ENCODE results near the gene AGBL1. TPM values are rescaled to one million over a fixed set of nuclear protein-coding genes. Genes with fewer than 3 reads are reported as not detected.

Gene AGBL1
- total RNA-seq, 2 donors from 2014 or later = not detected

DNA sequence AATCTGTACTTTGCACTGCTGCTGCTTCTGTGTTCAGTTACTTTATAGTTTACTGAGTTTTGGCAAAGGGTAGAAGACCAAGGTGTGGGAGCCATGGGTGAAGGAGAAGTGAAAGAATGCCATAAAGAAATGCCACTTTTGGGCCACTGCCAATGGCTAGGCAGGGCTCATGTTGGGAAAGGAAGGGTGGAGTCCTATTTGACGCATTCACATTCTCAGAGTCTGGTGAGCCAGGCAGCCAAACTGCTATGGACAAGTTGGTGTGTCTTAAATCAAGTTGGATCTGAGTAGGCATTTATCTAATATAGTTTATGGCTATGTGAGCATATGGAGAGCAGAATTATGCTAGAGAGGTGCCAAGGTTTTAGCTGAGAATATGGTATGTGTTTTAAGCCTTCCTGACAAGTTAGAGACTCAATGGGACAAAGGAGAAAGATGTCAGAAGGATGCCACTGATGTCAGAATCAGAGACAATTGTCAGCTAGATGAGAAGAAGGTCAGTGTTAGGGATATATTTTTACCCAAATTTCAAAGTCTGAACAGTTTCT lies 296.1 kb downstream of the AGBL1 start:
- Histone ChIP-seq H3K4me3 (no peak overlapping the region), H3K4me1 (no peaks in the 10 kb centered on the region), H3K9me3 (no peaks in the 10 kb centered on the region), H3K27ac (no peak overlapping the region), H3K27me3 (no peaks in the 10 kb centered on the region), H3K36me3 (no peaks in the 10 kb centered on the region)
- TF ChIP-seq, protein P1, sequence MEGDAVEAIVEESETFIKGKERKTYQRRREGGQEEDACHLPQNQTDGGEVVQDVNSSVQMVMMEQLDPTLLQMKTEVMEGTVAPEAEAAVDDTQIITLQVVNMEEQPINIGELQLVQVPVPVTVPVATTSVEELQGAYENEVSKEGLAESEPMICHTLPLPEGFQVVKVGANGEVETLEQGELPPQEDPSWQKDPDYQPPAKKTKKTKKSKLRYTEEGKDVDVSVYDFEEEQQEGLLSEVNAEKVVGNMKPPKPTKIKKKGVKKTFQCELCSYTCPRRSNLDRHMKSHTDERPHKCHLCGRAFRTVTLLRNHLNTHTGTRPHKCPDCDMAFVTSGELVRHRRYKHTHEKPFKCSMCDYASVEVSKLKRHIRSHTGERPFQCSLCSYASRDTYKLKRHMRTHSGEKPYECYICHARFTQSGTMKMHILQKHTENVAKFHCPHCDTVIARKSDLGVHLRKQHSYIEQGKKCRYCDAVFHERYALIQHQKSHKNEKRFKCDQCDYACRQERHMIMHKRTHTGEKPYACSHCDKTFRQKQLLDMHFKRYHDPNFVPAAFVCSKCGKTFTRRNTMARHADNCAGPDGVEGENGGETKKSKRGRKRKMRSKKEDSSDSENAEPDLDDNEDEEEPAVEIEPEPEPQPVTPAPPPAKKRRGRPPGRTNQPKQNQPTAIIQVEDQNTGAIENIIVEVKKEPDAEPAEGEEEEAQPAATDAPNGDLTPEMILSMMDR (IDR thresholded peaks at IDR 0.05) = no peak
- no peak for DNase-seq (ENCODE audit: low spot score)

DNA sequence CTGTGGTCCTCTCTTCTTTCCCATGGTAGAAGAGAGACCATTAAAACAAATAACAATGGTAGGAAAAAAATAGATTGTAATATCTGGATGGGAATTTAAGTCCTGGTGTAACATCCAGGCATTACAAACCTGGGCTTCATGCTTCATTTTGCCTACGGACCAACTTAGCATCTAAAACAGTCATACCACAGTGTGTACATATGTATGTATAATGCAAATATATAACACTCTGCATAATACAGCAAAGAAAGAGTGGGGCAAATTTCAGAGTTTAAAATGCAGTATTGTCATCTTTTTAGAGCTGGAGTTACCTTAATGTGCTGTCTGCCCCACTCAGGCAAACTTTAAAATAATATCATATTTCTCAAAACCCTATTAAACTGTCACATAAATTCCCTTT lies 298.2 kb downstream of the AGBL1 start:
- Histone ChIP-seq H3K36me3 (no peaks in the 10 kb centered on the region), H3K27me3 (no peaks in the 10 kb centered on the region), H3K4me3 (no peak overlapping the region), H3K9me3 (no peaks in the 10 kb centered on the region), H3K4me1 (no peaks in the 10 kb centered on the region), H3K27ac (no peak overlapping the region)
- TF ChIP-seq, protein P1 (IDR thresholded peaks at IDR 0.05) = no peak
- DNase-seq (ENCODE audit: low spot score) = no peak

DNA sequence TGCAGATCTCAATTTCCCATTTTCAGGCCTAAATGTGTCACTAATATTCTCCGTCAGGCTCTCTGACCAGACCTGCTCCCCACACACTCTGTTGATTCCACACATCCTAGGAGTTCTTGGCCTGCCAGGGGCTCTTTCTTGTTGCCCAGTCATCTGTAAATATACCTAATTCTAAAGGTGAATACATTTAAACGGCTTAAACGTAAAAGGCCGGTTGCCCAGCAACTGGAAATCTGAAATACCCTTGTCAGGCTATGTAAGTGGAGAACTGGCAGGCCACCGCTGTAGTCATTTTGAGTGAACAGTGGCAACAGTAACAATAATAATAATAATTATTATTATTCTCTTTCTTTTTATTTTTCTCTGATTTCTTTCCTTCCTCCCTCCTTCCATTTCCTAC lies 302.7 kb downstream of the AGBL1 start:
- Histone ChIP-seq H3K4me1 (no peaks in the 10 kb centered on the region), H3K27ac (no peak overlapping the region), H3K27me3 (no peaks in the 10 kb centered on the region), H3K4me3 (no peak overlapping the region), H3K36me3 (no peaks in the 10 kb centered on the region), H3K9me3 (no peaks in the 10 kb centered on the region)
- TF ChIP-seq, protein P1 (IDR thresholded peaks at IDR 0.05) = no peak
- DNase-seq (ENCODE audit: low spot score) = no peak

DNA sequence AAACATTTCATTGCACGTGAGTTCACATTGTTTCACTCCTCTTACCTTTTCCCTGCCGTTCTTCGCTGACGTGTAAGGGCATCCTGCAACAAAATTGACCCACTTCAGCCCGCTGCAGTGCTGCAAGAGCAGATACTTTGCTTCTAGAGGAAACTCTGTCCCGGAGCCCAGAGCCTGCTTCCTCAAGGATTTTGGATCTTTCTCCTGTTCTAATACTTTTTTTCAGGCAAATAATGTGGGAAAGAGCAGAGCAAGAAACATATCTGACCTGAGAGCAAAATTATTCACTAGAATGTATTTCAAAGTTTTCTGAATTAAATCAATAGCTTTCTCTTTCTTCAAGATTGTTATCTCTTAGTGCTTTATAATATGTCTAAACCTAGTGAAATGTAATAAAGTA lies 303.9 kb downstream of the AGBL1 start:
- DNase-seq (ENCODE audit: low spot score) = no peak
- TF ChIP-seq, protein P1 (IDR thresholded peaks at IDR 0.05) = no peak
- no peaks in the 10 kb centered on the region for H3K36me3 ChIP-seq

DNA sequence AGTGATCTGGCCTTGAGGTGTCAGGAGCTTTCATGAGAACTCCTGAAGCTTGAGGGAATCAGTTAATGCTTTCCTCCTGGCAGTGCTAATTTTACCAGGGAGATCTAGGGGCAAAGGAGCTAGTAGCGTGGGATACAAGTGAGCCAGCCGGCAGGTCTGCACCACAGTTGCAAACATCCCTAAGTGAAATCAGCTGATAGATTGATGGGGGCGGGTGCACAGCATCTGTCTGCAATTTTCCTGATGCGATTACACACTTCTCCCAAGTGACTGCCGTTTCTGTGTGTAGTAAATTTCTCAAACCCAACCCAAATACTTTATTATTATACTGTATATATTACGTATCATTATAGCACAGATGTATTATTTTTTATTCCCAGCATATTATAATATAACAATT lies 304.5 kb downstream of the AGBL1 start:
- Histone ChIP-seq H3K27ac (no peak overlapping the region), H3K4me1 (no peaks in the 10 kb centered on the region), H3K36me3 (no peaks in the 10 kb centered on the region), H3K4me3 (no peak overlapping the region), H3K27me3 (no peaks in the 10 kb centered on the region), H3K9me3 (no peaks in the 10 kb centered on the region)
- TF ChIP-seq, protein P1 (IDR thresholded peaks at IDR 0.05) = no peak
- no peak for DNase-seq (ENCODE audit: low spot score)

More for the DNA sequence above, 303.9 kb downstream of the AGBL1 start:
- H3K27me3 ChIP-seq = no peaks in the 10 kb centered on the region
- H3K4me3 ChIP-seq = no peak overlapping the region
- H3K4me1 ChIP-seq = no peaks in the 10 kb centered on the region
- H3K9me3 ChIP-seq = no peaks in the 10 kb centered on the region
- H3K27ac ChIP-seq = no peak overlapping the region

DNA sequence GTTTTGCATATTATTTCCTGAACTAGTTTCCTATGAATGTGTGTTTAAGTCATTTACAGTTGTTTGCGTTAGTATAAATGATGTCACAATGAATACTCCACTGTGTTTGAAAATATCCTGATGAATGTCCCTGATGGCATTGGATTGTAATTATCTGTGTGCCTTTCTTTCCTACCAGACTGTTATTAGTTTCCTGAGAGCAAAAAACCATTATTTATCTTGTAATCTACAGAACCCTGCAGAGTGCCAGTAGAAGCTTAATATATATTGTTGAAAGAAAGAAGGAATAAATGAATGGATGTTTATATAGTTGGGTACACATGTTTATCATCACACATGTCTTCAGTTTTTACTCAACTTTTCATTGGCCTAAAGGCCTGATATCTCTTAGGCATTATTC lies 312.6 kb downstream of the AGBL1 start:
- Histone ChIP-seq H3K4me3 (no peak overlapping the region), H3K36me3 (no peaks in the 10 kb centered on the region), H3K27me3 (no peaks in the 10 kb centered on the region), H3K4me1 (no peaks in the 10 kb centered on the region), H3K9me3 (no peaks in the 10 kb centered on the region), H3K27ac (no peak overlapping the region)
- no peak for DNase-seq (ENCODE audit: low spot score)
- TF ChIP-seq, protein P1 (IDR thresholded peaks at IDR 0.05) = no peak

All from right atrium auricular region (tissue), 2 donors.